Loucy (cell line): ENCODE results near the gene ZBTB20.

Source experiments
- H2AFZ ChIP-seq: fragments of 200-600 bp; sonication (generic); 2 replicates; pipeline ENCODE4 v1.6.0; 2016; ENCODE audit warnings: antibody characterized with exemption, mild to moderate bottlenecking, low read length, moderate library complexity
- H3F3A ChIP-seq: fragments of 200-600 bp; 2 replicates; pipeline ENCODE4 v1.6.0; 2016; ENCODE audit warnings: antibody characterized with exemption, low read depth, mild to moderate bottlenecking
- H3K27me3 ChIP-seq: fragments of 200-600 bp; sonication (generic); 2 replicates; pipeline ENCODE4 v1.6.1; 2014; ENCODE audit warnings: low read length, mild to moderate bottlenecking; ENCODE audit not compliant: insufficient read depth, poor library complexity, severe bottlenecking
- H3K36me3 ChIP-seq: fragments of 200-600 bp; sonication (generic); 2 replicates; pipeline ENCODE4 v1.6.1; 2016; ENCODE audit warnings: low read length; ENCODE audit not compliant: insufficient read depth
- H3K4me1 ChIP-seq: fragments of 200-600 bp; sonication (generic); 2 replicates; pipeline ENCODE4 v1.5.1; 2014; ENCODE audit warnings: low read length, mild to moderate bottlenecking; ENCODE audit not compliant: insufficient read depth, poor library complexity, severe bottlenecking
- H3K4me2 ChIP-seq: fragments of 200-600 bp; sonication (generic); 2 replicates; pipeline ENCODE4 v1.6.0; 2014; ENCODE audit warnings: antibody characterized with exemption, low read length, low read depth, mild to moderate bottlenecking; ENCODE audit not compliant: poor library complexity, severe bottlenecking
- H3K4me3 ChIP-seq: fragments of 200-600 bp; sonication (generic); 2 replicates; pipeline ENCODE4 v1.5.1; 2014; ENCODE audit warnings: low read length, mild to moderate bottlenecking, mixed read lengths; ENCODE audit not compliant: poor library complexity, severe bottlenecking
- H3K79me2 ChIP-seq: fragments of 200-600 bp; sonication (generic); 2 replicates; pipeline ENCODE4 v1.6.1; 2014; ENCODE audit warnings: low read length; ENCODE audit not compliant: insufficient read depth
- H3K9ac ChIP-seq: fragments of 200-600 bp; sonication (generic); 2 replicates; pipeline ENCODE4 v1.6.0; 2014; ENCODE audit warnings: mild to moderate bottlenecking, low read depth, low read length, moderate library complexity; ENCODE audit not compliant: poor library complexity, severe bottlenecking
- H3K9me2 ChIP-seq: fragments of 200-600 bp; sonication (generic); replicated peaks from 2 replicates; pipeline ENCODE4 v1.6.1; 2016; ENCODE audit warnings: low read depth, low read length, mixed read lengths
- H3K9me3 ChIP-seq: fragments of 200-600 bp; sonication (generic); 2 replicates; pipeline ENCODE4 v1.6.1; 2014; ENCODE audit warnings: mild to moderate bottlenecking, antibody characterized with exemption, low read length, low read depth; ENCODE audit not compliant: insufficient read depth
- H4K20me1 ChIP-seq: fragments of 200-600 bp; sonication (generic); 2 replicates; pipeline ENCODE4 v1.6.0; 2014; ENCODE audit warnings: antibody characterized with exemption, low read length, mild to moderate bottlenecking; ENCODE audit not compliant: insufficient read depth, poor library complexity, severe bottlenecking
- CTCF ChIP-seq: fragments of 200-600 bp; sonication (generic); conservative IDR thresholded peaks from 2 replicates; pipeline ENCODE4 v1.5.1; 2014; ENCODE audit warnings: mild to moderate bottlenecking, antibody characterized with exemption, low read length
- EZH2phosphoT487 ChIP-seq: fragments of 200-600 bp; IDR thresholded peaks from 2 replicates; pipeline ENCODE4 v1.6.1; 2018; ENCODE audit warnings: antibody characterized with exemption, mild to moderate bottlenecking, moderate library complexity, borderline replicate concordance

ZBTB20 gene

GRCh38 chr3:114290911-114291901, 855.9 kb downstream of the ZBTB20 start:
- Histone ChIP-seq H3K4me2 (no peak overlapping the region), H3K79me2 (no peaks in the 10 kb centered on the region), H3K36me3 (no peaks in the 10 kb centered on the region), H3K4me3 (no peak overlapping the region), H3K9me2 (no peaks in the 10 kb centered on the region), H4K20me1 (no peaks in the 10 kb centered on the region), H3F3A (no peaks in the 10 kb centered on the region), H2AFZ (peak overlapping the region; percentile 26; the same call in 1 of the 2 replicates), H3K9ac (no peak overlapping the region), H3K9me3 (no peaks in the 10 kb centered on the region), H3K4me1 (no peaks in the 10 kb centered on the region), H3K27me3 (no peaks in the 10 kb centered on the region)
- TF ChIP-seq CTCF, result peak; percentile 91
- TF ChIP-seq EZH2phosphoT487, result no peak

GRCh38 chr3:114286266-114286665, 860.8 kb downstream of the ZBTB20 start:
- H3K4me1 ChIP-seq, result no peaks in the 10 kb centered on the region
- no peaks in the 10 kb centered on the region for H3K9me3 ChIP-seq
- no peaks in the 10 kb centered on the region for H3K27me3 ChIP-seq
- no peaks in the 10 kb centered on the region for H3K36me3 ChIP-seq
- H3F3A ChIP-seq, result no peaks in the 10 kb centered on the region
- H3K4me2 ChIP-seq, result no peak overlapping the region
- TF ChIP-seq CTCF, result no peak
- TF ChIP-seq EZH2phosphoT487, result no peak
- no peaks in the 10 kb centered on the region for H3K79me2 ChIP-seq
- no peak overlapping the region for H2AFZ ChIP-seq
- no peak overlapping the region for H3K9ac ChIP-seq
- H3K4me3 ChIP-seq, result no peak overlapping the region
- H3K9me2 ChIP-seq, result no peaks in the 10 kb centered on the region
- H4K20me1 ChIP-seq, result no peaks in the 10 kb centered on the region

DNA sequence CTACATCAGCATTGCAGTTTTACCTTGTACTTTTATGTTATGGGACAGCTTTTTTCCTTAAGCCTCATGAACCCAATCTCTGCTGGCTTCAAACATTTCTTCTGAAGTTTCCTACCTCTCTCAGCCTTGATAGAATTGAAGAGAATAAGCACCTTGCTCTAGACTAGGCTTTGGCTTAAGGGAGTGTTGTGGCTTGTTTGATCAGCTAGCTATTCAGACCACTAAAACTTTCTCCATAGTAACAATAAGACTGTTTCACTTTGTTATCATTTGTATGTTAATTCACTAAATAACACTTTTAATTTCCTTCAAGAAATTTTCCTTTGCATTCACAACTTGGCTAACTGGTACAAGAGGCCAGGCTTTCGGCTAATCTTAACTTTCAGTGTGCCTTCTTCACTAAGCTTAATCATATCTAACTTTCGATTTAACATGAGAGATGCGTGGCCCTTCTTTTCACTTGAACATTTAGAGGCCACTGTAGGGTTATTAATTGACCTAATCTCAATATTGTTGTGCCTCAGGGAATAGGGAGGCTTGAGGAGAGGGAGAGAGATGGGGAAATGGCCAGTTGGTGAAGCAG, 861.3 kb downstream of the ZBTB20 start:
- no peaks in the 10 kb centered on the region for H3K9me3 ChIP-seq
- no peak overlapping the region for H3K9ac ChIP-seq
- no peaks in the 10 kb centered on the region for H3K9me2 ChIP-seq
- no peaks in the 10 kb centered on the region for H3K27me3 ChIP-seq
- H4K20me1 ChIP-seq, result no peaks in the 10 kb centered on the region
- TF ChIP-seq CTCF, result no peak
- TF ChIP-seq EZH2phosphoT487, result no peak
- H3K4me3 ChIP-seq, result no peak overlapping the region
- no peak overlapping the region for H2AFZ ChIP-seq
- no peaks in the 10 kb centered on the region for H3K79me2 ChIP-seq
- H3K4me1 ChIP-seq, result no peaks in the 10 kb centered on the region
- no peaks in the 10 kb centered on the region for H3K36me3 ChIP-seq
- H3F3A ChIP-seq, result no peaks in the 10 kb centered on the region
- H3K4me2 ChIP-seq, result no peak overlapping the region
